H1 (cell line): ENCODE measurements around the gene MALT1.

Experiments
- ATF2 ChIP-seq: IDR thresholded peaks from 2 replicates; pipeline ENCODE4 v1.6.1; 2012; ENCODE audit warnings: low read length, inconsistent platforms
- CBX5 ChIP-seq: fragments of 300-800, 300-1000 bp; sonication (generic); IDR thresholded peaks from 2 replicates; pipeline ENCODE4 v1.7.1; 2016; ENCODE audit warnings: antibody characterized with exemption, low read length, low read depth
- CHD2 ChIP-seq: IDR thresholded peaks from 2 replicates; pipeline ENCODE4 v1.6.1; 2012; ENCODE audit warnings: low read length, improper control_type of control experiment
- CTCF ChIP-seq, 3 experiments: IDR thresholded peaks; 1 replicate in 2 of 3; 2 replicates in 1 of 3; pipeline versions ENCODE4 v1.5.1 to v1.6.1; 2011; ENCODE audit warnings: low read length in 3 of 3, mild to moderate bottlenecking in 3 of 3, inconsistent platforms in 2 of 3, low read depth in 1 of 3, moderate library complexity in 1 of 3; ENCODE audit not compliant: insufficient read depth in 1 of 3; ENCODE audit errors: control extremely low read depth in 1 of 3
- EP300 ChIP-seq, 2 experiments: IDR thresholded peaks; 1 replicate in 1 of 2; 2 replicates in 1 of 2; pipeline ENCODE4 v1.6.1; 2011 to 2012; ENCODE audit warnings: low read depth in 2 of 2, low read length in 2 of 2, mild to moderate bottlenecking in 2 of 2, borderline replicate concordance in 1 of 2, inconsistent platforms in 1 of 2, moderate library complexity in 1 of 2
- EZH2 ChIP-seq: fragments of 200-600 bp; sonication (generic); IDR thresholded peaks from 2 replicates; pipeline ENCODE4 v1.7.1; 2012; ENCODE audit warnings: low read depth, mild to moderate bottlenecking, moderate library complexity, low read length, inconsistent platforms; ENCODE audit not compliant: severe bottlenecking
- HDAC6 ChIP-seq: IDR thresholded peaks from one replicate; pipeline ENCODE4 v1.7.1; 2012; ENCODE audit warnings: low read depth, mild to moderate bottlenecking, inconsistent platforms, low read length, moderate library complexity
- JUND ChIP-seq: IDR thresholded peaks from 2 replicates; pipeline ENCODE4 v1.6.1; 2011; ENCODE audit warnings: mild to moderate bottlenecking, improper control_type of control experiment, low read length
- MAX ChIP-seq: IDR thresholded peaks from 2 replicates; pipeline ENCODE4 v1.6.1; 2012; ENCODE audit warnings: inconsistent platforms
- POLR2AphosphoS5 ChIP-seq: IDR thresholded peaks from 2 replicates; pipeline ENCODE4 v1.6.1; 2011; ENCODE audit warnings: low read depth, low read length
- RAD21 ChIP-seq, 2 experiments: IDR thresholded peaks in 1 of 2; conservative IDR thresholded peaks in 1 of 2; 2 replicates each; pipeline ENCODE4 v1.6.1; 2011; ENCODE audit warnings: low read depth in 2 of 2, low read length in 2 of 2, improper control_type of control experiment in 1 of 2, inconsistent platforms in 1 of 2, mild to moderate bottlenecking in 1 of 2, moderate library complexity in 1 of 2
- SRF ChIP-seq: IDR thresholded peaks from 2 replicates; pipeline ENCODE4 v1.6.1; 2011; ENCODE audit warnings: mild to moderate bottlenecking, low read depth, low read length, moderate library complexity
- TAF1 ChIP-seq: IDR thresholded peaks from 2 replicates; pipeline ENCODE4 v1.6.1; 2011; ENCODE audit warnings: mild to moderate bottlenecking, low read depth, low read length
- TEAD4 ChIP-seq: IDR thresholded peaks from 2 replicates; pipeline ENCODE4 v1.6.1; 2012; ENCODE audit warnings: low read depth, low read length, inconsistent platforms, mixed read lengths

- TF ChIP-seq TEAD4 = no peak
- TF ChIP-seq CBX5 = no peak
- TF ChIP-seq POLR2AphosphoS5 = no peak
- no peak for TF ChIP-seq CTCF (IDR thresholded peaks at IDR 0.05; ENCODE audit: control extremely low read depth in 1 of 3, insufficient read depth in 1 of 3, low read depth in 1 of 3, low read length in 3 of 3)
- TF ChIP-seq CHD2 = no peak
- no peak for TF ChIP-seq TAF1
- no peak for TF ChIP-seq HDAC6
- no peak for TF ChIP-seq RAD21 (IDR thresholded peaks at IDR 0.05 in 1 of 2, conservative IDR thresholded peaks at IDR 0.05 in 1 of 2; ENCODE audit: low read depth in 2 of 2, low read length in 2 of 2)
- no peak for TF ChIP-seq EP300 (IDR thresholded peaks at IDR 0.05; ENCODE audit: borderline replicate concordance in 1 of 2, low read depth in 2 of 2, low read length in 2 of 2)
- no peak for TF ChIP-seq EZH2
- TF ChIP-seq MAX = no peak
- no peak for TF ChIP-seq SRF
- no peak for TF ChIP-seq ATF2
- no peak for TF ChIP-seq JUND
Observed at GRCh38 chr18:58640428-58640805, 30.8 kb upstream of the MALT1 start.
